Nasal cavity respiratory epithelium epithelial cell of viscerocranial mucosa (primary cell): Measurements from ENCODE around the gene ZNF501. TPM values are rescaled to one million over a fixed set of nuclear protein-coding genes. Genes with fewer than 3 reads are reported as not detected.

Experiments
- total RNA-seq: library from RNA; depleted of rRNA; stranded (reverse); fragments of >200 nt; gene quantifications from 2 replicates; pipeline ENCODE4 v1.2.3, GENCODE V29; 2014

Gene ZNF501
- 7.9 and 8.2 TPM in 2 replicates for total RNA-seq

DNA sequence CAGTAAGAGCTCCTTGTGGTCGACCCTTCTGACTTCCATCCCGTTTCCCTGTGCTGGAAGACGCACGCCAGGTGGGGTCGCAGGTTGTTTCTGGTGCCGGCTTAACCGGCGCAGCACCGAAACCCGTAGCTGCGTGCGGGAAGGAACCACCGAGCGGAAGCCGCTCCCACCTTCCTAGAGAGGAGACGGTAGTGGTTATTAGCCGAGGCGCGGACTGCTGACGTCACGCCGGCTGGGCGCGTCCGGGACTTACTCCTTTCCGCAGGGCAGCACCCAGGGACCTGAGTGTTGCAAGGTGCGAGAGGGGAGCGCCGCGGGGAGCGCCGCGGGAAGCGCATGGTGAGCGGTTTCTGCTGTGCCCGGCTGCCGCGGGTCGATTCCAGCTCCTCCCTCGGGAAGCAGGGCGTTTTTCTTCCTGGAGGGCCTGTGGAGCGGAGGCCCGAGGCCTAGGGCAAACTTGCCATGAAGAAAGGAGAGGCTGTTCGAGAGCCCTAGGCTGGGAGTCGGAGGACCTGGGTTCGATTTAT is at the start of gene ZNF501:
Gene ZNF501 (plus strand): TSS at position 252 of the 527 bp plus-strand sequence. CDS start 4,787 bp downstream, outside the sequence.

DNA sequence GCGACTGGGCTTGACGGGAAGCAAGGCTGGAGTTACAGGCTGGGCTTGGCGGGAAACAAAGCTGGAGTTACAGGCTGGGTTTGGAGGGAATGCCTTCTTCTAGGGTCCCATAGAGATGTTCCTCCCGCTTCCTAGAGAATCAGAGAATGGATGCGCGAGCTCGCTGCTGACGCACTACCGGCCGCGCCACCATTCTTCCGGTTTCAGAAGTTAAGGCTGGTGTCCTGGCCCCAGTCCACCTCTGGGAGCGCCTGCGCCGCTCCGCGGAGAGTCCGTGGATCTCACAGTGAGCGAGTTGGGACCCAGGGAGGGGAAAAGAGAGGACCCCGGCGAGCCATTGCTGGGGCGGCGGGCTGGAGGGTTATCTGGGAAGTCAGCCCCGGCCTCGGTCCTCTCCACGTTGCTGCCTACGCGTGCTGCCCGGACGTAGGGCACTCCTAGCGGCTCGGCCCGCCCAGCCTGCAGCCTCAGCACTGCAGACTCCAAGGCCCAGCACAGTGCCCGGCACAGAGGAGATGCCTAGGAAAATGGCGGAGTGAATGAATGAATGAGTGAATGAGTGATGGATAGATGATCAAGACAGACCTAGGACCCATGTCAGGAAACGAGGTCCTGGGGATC is 16.9 kb upstream of the ZNF501 start, which contains the start of gene ZNF502:
Gene ZNF502 (plus strand): TSS at position 206 of the 621 bp plus-strand sequence. CDS start 7,602 bp downstream, outside the sequence.

DNA sequence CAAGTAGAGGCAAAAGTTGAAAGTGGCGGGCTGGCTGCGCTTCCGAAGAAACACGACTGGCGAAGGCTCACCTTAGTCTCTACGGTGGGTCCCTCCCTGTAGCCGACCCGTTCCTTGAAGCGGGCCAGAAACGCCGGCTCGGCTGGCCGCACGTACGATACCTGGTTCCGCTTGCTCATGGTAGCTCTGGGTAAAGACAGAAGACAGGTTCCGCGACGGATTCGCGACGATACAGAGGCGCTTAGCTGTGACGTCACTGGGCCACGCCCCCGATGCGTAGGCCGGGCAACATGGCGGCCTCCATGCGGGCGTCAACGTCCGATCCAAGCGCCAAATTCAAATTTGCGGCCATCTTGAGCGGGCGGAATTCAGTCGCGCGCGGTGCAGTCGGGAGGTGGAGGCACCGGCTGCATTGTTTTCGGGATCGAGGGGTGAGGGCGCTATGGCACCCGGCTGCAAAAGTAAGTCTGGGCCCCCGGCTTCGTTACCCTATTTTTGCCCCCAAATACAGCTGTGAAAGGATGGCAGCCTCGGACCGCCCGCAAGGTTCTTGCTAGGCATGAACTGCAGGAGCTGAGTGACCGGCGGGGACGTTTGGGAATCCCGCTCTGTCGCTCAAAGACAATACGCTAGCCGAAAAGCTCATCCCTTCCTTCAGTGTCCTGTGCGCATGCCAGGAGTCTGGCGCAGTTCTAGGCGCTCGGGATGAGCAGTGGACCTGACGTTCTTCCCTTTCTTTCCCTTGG is 32.2 kb downstream of the ZNF501 start, which contains the start of the genes KIAA1143 and KIF15:
Gene KIAA1143 (minus strand): TSS at position 196 of the 746 bp plus-strand sequence. CDS start 17 bp downstream, at position 179.
Gene KIF15 (plus strand): TSS at position 371 of the 746 bp plus-strand sequence. CDS start 72 bp downstream, at position 443.

Other genes starting within 250 kb of the ZNF501 start
- 2.7 and 7.8 TPM in 2 replicates for gene ZKSCAN7, start 174.4 kb upstream of the ZNF501 start, total RNA-seq
- gene ZNF660, start 144.7 kb upstream of the ZNF501 start, total RNA-seq: 0.34 and 0.78 TPM in 2 replicates
- 20.2 and 25.3 TPM in 2 replicates for gene ZNF197, start 104.6 kb upstream of the ZNF501 start, total RNA-seq
- gene ZNF35, start 80.9 kb upstream of the ZNF501 start, total RNA-seq: 14.7 and 20.2 TPM in 2 replicates
- gene ZNF502, start 17.0 kb upstream of the ZNF501 start, total RNA-seq: 6.2 and 9.0 TPM in 2 replicates
- 7.5 and 16.9 TPM in 2 replicates for gene KIAA1143, start 32.0 kb downstream of the ZNF501 start, total RNA-seq
- 0.50 and 0.68 TPM in 2 replicates for gene KIF15, start 32.2 kb downstream of the ZNF501 start, total RNA-seq
- gene TMEM42, start 132.3 kb downstream of the ZNF501 start, total RNA-seq: 11.9 and 15.7 TPM in 2 replicates
- gene TGM4, start 145.0 kb downstream of the ZNF501 start, total RNA-seq: 0.28 and 0.34 TPM in 2 replicates
- 53.7 and 98.7 TPM in 2 replicates for gene ZDHHC3, start 246.5 kb downstream of the ZNF501 start, total RNA-seq
- 45.2 and 57.8 TPM in 2 replicates for gene EXOSC7, start 246.6 kb downstream of the ZNF501 start, total RNA-seq